ENCODE data around the gene ATRIP. TPM values are rescaled to one million over a fixed set of nuclear protein-coding genes. Genes with fewer than 3 reads are reported as not detected.

The ATRIP gene
- polyA plus RNA-seq, 1 donor from 2014 or later = 11.1 TPM

DNA sequence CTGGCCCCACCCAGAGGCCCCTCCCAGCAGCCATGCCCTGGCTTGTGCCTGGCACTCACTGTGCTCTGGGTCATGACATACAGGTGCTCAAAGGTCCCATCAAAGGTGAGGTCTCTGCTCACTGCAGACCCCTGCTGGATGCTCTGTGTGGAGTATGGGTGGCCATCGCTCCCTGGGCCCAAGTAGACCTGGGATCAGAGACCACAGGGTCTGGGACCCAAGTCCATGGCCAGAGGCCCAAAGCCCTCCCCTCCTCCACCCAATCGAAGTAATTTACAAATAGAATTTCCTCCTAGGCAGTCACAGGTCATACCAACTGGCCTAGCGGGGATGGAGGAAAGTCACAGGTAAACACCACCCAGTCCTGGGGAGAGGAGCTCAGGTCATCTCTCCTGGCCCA, 24.3 kb upstream of the ATRIP start:
- TF ChIP-seq POLR2AphosphoS5 (IDR thresholded peaks at IDR 0.05) (no peak), EZH2 (IDR thresholded peaks at IDR 0.05; ENCODE audit: borderline replicate concordance, insufficient read depth, low read length, poor library complexity, severe bottlenecking) (no peak), TAF1 (IDR thresholded peaks at IDR 0.05; ENCODE audit: low read depth) (no peak), RAD21 (conservative IDR thresholded peaks at IDR 0.05) (no peak), MXI1 (conservative IDR thresholded peaks at IDR 0.05; ENCODE audit: poor library complexity, severe bottlenecking) (no peak), SMC3 (conservative IDR thresholded peaks at IDR 0.05; ENCODE audit: poor library complexity) (no peak)
- Histone ChIP-seq H3F3A (ENCODE audit: insufficient read depth, low read length, poor library complexity, severe bottlenecking) (no peaks in the 10 kb centered on the region), H3K4me2 (ENCODE audit: low read length) (no peak overlapping the region), H3K27me3 (ENCODE audit: insufficient read depth, low read depth, low read length) (no peaks in the 10 kb centered on the region), H2AFZ (ENCODE audit: low read depth, low read length) (no peak overlapping the region), H3K79me2 (replicated peaks; ENCODE audit: insufficient read depth, low read length) (peaks cover 47% of the 10 kb centered on the region), H4K20me1 (ENCODE audit: insufficient read depth) (peaks cover 3% of the 10 kb centered on the region), H3K9ac (ENCODE audit: low read length) (no peak overlapping the region), H3K9me3 (ENCODE audit: low read length) (no peaks in the 10 kb centered on the region), H3K27ac (ENCODE audit: low read length) (no peak overlapping the region), H3K36me3 (ENCODE audit: insufficient read depth, low read length) (no peaks in the 10 kb centered on the region), H3K9me2 (ENCODE audit: insufficient read depth, low read length) (no peaks in the 10 kb centered on the region), H3K4me3 (ENCODE audit: low read length) (no peak overlapping the region)

GRCh38 chr3:48422681-48423080, 23.9 kb upstream of the ATRIP start:
- no peaks in the 10 kb centered on the region for H3K9me2 ChIP-seq (ENCODE audit: insufficient read depth, low read length)
- no peak overlapping the region for H3K27ac ChIP-seq (ENCODE audit: low read length)
- peaks cover 51% of the 10 kb centered on the region for H3K79me2 ChIP-seq (replicated peaks; ENCODE audit: insufficient read depth, low read length)
- no peaks in the 10 kb centered on the region for H3K36me3 ChIP-seq (ENCODE audit: insufficient read depth, low read length)
- H2AFZ ChIP-seq (ENCODE audit: low read depth, low read length) = no peak overlapping the region
- no peak overlapping the region for H3K9ac ChIP-seq (ENCODE audit: low read length)
- no peak overlapping the region for H3K4me3 ChIP-seq (ENCODE audit: low read length)
- peaks cover 3% of the 10 kb centered on the region for H4K20me1 ChIP-seq (ENCODE audit: insufficient read depth)
- no peak overlapping the region for H3K4me2 ChIP-seq (ENCODE audit: low read length)
- no peaks in the 10 kb centered on the region for H3K9me3 ChIP-seq (ENCODE audit: low read length)
- H3K27me3 ChIP-seq (ENCODE audit: insufficient read depth, low read depth, low read length) = no peaks in the 10 kb centered on the region
- no peaks in the 10 kb centered on the region for H3F3A ChIP-seq (ENCODE audit: insufficient read depth, low read length, poor library complexity, severe bottlenecking)
- TF ChIP-seq, protein P1, sequence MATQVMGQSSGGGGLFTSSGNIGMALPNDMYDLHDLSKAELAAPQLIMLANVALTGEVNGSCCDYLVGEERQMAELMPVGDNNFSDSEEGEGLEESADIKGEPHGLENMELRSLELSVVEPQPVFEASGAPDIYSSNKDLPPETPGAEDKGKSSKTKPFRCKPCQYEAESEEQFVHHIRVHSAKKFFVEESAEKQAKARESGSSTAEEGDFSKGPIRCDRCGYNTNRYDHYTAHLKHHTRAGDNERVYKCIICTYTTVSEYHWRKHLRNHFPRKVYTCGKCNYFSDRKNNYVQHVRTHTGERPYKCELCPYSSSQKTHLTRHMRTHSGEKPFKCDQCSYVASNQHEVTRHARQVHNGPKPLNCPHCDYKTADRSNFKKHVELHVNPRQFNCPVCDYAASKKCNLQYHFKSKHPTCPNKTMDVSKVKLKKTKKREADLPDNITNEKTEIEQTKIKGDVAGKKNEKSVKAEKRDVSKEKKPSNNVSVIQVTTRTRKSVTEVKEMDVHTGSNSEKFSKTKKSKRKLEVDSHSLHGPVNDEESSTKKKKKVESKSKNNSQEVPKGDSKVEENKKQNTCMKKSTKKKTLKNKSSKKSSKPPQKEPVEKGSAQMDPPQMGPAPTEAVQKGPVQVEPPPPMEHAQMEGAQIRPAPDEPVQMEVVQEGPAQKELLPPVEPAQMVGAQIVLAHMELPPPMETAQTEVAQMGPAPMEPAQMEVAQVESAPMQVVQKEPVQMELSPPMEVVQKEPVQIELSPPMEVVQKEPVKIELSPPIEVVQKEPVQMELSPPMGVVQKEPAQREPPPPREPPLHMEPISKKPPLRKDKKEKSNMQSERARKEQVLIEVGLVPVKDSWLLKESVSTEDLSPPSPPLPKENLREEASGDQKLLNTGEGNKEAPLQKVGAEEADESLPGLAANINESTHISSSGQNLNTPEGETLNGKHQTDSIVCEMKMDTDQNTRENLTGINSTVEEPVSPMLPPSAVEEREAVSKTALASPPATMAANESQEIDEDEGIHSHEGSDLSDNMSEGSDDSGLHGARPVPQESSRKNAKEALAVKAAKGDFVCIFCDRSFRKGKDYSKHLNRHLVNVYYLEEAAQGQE (IDR thresholded peaks at IDR 0.05; ENCODE audit: borderline replicate concordance) = no peak

DNA sequence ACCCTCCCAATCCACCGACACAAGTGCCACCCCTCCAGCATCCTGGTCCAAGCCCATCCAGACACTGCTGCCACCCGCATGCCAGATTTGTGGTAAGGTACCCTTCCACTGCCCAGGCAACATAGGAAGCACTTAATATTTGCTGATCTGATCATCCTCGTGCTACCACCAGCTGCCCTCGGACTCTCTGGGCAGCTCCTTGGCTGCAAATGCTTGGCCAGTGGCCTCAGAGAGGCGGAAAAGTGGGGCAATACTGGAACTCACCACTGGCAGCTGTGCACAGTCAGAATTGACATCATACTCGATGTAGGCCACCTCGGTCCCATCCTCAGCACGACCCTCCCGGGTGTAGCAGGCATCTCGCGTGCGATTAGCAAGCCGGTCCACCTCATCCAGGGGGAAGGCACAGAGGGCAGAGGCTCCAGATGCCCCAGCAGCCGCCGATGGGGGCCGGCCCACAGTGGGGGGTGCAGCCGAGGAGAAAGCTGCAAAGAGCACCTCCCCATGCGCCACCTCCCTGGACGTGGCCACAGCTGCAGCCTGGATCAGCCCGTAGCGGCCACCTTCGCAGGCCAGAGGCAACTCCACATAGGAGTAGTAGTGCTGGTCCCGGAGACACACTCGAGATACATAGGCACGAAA, 23.2 kb upstream of the ATRIP start:
- Histone ChIP-seq H3F3A (ENCODE audit: insufficient read depth, low read length, poor library complexity, severe bottlenecking) (no peaks in the 10 kb centered on the region), H3K27me3 (ENCODE audit: insufficient read depth, low read depth, low read length) (no peaks in the 10 kb centered on the region), H3K4me2 (ENCODE audit: low read length) (no peak overlapping the region), H2AFZ (ENCODE audit: low read depth, low read length) (no peak overlapping the region), H3K27ac (ENCODE audit: low read length) (no peak overlapping the region), H3K4me3 (ENCODE audit: low read length) (no peak overlapping the region), H3K36me3 (ENCODE audit: insufficient read depth, low read length) (no peaks in the 10 kb centered on the region), H3K9me3 (ENCODE audit: low read length) (no peaks in the 10 kb centered on the region), H3K9ac (ENCODE audit: low read length) (no peak overlapping the region), H3K79me2 (replicated peaks; ENCODE audit: insufficient read depth, low read length) (peaks cover 58% of the 10 kb centered on the region), H3K9me2 (ENCODE audit: insufficient read depth, low read length) (no peaks in the 10 kb centered on the region), H4K20me1 (ENCODE audit: insufficient read depth) (peaks cover 3% of the 10 kb centered on the region)
- TF ChIP-seq, protein P1 (IDR thresholded peaks at IDR 0.05; ENCODE audit: borderline replicate concordance) = no peak
- TF ChIP-seq CTCF (IDR thresholded peaks at IDR 0.05; ENCODE audit: poor library complexity, severe bottlenecking) = no peak
- no peak for TF ChIP-seq EP300 (conservative IDR thresholded peaks at IDR 0.05; ENCODE audit: poor library complexity, severe bottlenecking)
- no peak for TF ChIP-seq EZH2 (IDR thresholded peaks at IDR 0.05; ENCODE audit: borderline replicate concordance, insufficient read depth, low read length, poor library complexity, severe bottlenecking)
- TF ChIP-seq POLR2AphosphoS5 (IDR thresholded peaks at IDR 0.05) = no peak
- no peak for TF ChIP-seq TAF1 (IDR thresholded peaks at IDR 0.05; ENCODE audit: low read depth)
- no peak for TF ChIP-seq RAD21 (conservative IDR thresholded peaks at IDR 0.05)
- TF ChIP-seq MXI1 (conservative IDR thresholded peaks at IDR 0.05; ENCODE audit: poor library complexity, severe bottlenecking) = no peak
- no peak for TF ChIP-seq SMC3 (conservative IDR thresholded peaks at IDR 0.05; ENCODE audit: poor library complexity)

All from neural cell (in vitro differentiated cells).